GM04504 (cell line): ENCODE results near the gene CALM3.
"Not testable (repeated sequence)": the region's sequence is repeated elsewhere in the genome, so short reads cannot be mapped to it uniquely, and the experiment has no call there.

ENCODE experiments used
- DNase-seq: peaks from one replicate; pipeline ENCODE4 v3.0.0-alpha.2; 2012; ENCODE audit warnings: low read depth

CALM3 gene

GRCh38 chr19:46601318-46602224, at the start of gene CALM3:
Gene CALM3, plus strand, starts transcription at chr19:46601330. Its CDS starts 105 bp downstream, at chr19:46601435.
- no peak for DNase-seq

DNA sequence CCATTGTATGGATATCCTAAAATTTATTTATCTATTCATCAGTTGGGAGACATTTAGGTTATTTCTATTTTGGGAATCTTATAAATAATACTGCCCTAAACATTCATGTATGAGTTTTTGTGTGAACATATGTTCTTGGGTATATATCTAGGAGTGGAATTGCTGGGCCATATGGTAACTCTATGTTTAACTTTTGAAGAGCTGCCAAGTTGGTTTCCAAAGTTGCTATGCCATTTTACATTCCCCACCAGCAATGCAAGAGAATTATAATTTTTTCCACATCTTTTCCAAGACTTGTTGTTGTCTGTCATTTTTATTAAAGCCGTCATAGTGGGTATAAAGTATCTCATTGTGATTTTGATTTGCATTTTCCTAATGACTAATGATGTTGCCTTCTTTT, 48.2 kb upstream of the CALM3 start:
- DNase-seq, result no peak

DNA sequence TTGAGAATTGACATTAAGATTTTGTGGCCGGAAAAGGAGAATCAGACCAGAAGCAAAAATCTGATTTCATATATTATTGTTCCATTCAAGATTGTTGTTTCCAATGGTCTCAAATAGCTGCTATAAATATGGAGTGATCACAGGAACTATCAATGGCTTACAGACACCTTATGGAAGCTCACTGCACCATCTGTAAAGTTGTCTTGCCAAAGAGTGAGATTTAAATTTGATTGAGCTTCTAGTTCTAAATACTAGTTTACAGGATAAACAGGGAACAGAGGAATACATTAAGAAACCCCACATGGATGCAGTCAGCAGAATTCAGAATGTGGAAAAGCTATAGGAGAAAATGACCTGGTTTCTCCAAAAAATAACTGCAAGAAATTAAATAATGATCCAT, 47.0 kb upstream of the CALM3 start:
- no peak for DNase-seq

DNA sequence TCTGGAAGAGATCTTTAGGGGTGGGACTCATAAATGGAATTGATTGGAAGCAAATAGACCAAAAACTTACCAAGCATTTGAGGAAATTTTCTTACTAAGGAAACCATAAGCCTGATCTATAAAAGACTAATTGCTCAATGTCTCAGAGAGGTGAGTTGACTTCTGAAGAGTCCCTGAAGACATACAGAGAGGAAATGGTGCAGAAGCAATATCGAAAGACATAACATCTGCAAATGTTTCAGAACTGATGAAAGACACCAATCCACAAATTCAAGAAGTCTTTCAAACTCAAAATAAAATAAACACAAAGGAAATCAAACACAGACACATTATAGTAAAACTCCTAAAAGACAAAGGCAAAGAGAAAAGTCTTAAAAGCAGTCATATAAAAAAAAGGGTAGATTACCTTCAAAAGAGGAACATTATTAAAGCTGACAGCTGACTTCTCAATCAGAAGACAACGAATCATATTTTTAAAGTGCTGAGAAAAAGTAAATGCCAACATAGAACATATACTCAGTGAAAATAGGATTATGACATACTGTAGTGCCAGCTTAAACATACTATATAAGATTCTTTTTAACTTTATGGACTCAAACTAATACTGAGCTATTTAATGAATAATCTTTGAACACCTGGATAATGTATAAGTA, 45.4 kb upstream of the CALM3 start:
- DNase-seq, result no peak

DNA sequence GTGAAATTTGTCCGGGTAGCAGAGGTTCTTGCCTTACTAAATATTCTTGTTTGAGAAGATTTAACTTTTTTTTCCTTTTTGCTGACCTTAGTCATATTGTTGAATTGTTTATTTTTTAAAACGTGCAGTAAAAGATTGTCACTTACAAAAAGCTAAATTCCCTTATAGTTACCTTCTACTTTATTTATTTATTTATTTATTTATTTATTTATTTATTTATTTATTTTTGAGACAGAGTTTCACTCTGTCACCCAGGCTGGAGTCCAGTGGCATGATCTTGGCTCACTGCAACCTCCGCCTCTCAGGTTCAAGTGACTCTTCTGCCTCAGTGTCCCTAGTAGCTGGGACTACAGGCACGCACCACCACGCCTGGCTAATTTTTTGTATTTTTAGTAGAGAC, 44.7 kb upstream of the CALM3 start:
- DNase-seq, result not testable (repeated sequence)

DNA sequence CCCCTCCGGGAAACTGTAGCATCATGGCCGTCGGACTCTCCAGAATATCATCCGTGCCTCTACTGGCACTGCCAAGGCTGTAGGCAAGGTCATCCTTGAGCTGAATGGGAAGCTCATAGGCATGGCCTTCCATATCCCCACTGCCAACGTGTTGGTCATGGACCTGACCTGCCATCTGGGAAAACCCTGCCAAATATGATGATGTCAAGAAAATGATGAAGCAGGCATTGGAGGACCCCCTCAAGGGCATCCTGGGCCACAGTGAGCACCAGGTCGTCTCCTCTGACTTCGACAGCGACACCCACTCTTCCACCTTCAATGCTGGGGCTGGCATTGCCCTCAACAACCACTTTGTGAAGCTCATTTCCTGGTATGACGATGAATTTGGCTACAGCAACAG, 41.9 kb upstream of the CALM3 start:
- DNase-seq, result no peak

GRCh38 chr19:46559675-46560074, 41.5 kb upstream of the CALM3 start:
- not testable (repeated sequence) for DNase-seq

- no peak for DNase-seq
Observed at GRCh38 chr19:46564701-46565100, 36.4 kb upstream of the CALM3 start.

DNA sequence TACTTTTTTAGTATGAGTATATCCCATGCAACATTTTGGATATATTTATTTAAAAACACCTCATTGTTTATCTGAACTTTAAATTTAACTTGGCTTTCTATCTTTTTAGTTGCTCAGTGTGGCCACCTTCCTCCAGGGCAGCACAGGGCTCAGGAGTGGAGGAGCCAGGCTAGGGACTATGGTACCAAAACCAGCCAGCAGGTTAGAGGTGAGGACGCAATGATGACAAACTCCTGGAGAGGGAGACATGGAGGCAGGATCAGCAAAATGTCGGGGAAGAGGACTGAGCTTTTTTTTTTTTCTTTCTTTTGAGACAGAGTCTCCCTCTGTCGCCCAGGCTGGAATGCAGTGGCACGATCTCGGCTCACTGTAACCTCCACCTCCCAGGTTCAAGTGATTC, 29.6 kb upstream of the CALM3 start:
- no peak for DNase-seq

DNA sequence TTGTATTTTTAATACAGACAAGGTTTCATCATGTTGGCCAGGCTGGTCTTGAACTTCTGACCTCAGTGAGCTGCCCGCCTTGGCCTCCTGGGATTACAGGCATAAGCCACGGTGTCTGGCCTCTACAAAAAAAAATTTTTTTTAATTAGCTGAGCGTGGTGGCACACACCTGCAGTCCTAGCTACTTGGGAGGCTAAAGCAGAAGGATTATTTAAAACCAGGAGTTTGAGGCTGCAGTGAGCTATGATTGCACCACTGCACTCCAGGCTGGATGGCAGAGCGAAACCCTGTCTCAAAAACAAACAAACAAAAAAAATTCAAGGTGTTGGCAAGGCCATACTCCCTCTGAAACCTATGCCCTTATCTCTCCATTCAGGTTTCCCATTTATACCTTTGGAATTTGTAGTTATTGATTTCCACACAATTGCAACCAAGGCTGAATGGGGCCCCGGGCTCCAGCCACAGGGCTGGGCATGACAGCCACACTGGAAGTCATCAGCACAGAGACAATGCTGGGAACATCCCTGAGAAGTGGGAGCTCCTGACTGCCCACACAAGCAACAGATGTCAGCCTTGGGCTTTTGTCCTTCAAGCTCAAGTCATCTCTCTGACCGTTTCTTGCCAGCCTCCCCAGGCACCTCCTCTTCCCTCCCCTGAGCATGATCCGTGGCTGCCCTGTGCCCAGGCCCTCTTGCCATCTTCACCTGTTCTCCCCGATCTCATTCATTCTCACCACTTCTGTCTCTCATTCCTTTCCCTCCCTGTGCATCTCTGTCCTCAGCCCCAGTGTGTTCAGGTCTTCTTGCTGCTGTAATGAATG, 27.2 kb upstream of the CALM3 start:
- no peak for DNase-seq

DNA sequence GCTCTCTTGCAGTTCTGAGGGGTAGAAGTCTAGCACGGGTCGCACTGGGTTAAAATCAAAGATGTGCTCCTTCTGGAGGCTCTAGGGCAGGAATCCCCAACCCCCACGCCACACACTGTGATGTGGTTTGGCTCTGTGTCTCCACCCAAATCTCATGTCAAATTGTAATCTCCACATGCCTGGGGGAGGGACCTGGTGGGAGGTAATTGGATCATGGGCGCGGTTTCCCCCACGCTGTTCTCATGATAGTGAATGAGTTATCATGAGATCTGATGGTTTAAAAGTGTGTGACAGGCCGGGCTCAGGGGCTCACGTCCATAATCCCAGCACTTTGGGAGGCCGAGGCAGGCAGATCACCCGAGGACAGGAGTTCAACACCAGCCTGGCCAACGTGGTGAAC, 26.6 kb upstream of the CALM3 start:
- DNase-seq, result no peak

DNA sequence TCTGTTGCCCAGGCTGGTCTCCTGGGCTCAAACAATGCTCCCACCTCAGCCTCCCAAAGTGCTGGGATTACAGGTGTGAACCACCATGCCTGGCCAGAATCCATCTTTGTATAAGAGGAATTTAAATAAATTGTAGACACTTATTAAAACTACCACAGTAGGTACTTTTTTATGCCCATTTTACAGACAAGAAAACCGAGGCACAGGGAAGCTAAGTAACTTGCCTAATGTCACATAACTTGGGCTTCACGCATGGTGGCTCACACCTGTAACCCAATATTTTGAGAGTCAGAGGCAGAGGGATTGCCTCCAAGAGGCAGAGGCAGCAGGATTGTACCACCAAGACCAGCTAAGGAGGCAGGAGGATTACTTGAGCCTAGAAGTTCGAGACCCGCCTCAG, 22.7 kb upstream of the CALM3 start:
- DNase-seq, result no peak

DNA sequence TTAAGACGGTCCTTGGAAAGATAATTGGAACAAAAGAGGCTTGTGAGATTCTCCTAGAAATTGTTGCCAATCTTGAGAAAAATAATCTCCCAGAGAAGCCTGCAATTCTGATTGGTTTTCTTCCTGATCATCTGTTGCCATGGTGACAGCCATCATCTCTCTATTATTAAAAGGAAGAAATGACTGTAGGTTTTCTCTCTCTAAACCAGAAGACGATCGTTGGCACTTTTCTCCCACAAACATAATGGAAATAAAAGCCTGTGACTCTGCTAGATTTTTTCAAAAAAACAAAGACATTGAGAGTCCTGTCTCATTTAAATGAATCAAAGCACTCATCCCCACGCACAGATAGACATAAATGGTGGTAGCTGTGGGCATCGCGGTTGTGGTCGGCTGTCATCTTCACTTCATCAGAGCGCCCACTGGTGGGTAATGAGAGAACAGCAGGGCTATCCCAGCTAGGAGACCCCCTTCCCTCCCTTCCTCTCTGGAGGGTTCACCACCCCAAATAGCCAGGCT, 21.7 kb upstream of the CALM3 start:
- DNase-seq, result no peak

DNA sequence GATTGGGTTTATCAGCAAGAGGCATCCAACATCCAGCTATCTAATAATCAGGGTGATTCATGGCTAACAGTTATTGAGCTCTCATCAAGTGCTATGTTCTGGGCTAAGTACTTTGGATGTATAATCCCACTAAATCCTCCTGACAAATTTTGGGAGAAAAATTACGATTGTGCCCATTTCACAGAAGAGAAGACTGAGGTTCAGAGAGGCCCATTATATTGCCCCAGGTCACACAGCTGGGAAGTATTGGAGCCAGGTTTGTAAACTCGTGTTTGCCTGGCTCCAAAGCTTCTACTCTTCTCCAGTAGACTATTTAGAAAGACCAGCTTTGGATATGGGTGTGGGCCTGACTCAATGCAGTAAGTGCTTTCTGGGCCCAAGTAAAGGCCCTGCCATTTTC, 20.9 kb upstream of the CALM3 start:
- DNase-seq, result no peak

- DNase-seq, result no peak
Observed at GRCh38 chr19:46585539-46585938, 15.6 kb upstream of the CALM3 start.

GRCh38 chr19:46586294-46586693, 14.8 kb upstream of the CALM3 start:
- DNase-seq, result no peak

- DNase-seq, result no peak
Observed at GRCh38 chr19:46587861-46588260, 13.3 kb upstream of the CALM3 start.

DNA sequence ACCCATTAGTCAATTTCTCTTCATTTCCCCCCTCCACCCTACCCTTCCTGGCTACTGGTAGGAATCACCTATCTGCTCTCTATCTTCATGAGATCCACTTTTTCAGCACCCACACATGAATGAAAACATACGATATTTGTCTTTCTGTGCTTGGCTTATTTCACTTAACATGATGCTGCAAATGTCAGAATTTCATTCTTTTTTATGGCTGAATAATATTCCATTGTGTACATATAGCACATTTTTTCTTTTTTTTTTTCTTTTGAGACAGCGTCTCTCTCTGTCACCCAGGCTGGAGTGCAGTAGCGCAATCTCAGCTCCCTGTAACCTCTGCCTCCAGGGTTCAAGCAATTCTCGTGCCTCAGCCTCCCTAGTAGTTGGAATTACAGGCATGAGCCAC, 9.9 kb upstream of the CALM3 start:
- DNase-seq, result no peak

DNA sequence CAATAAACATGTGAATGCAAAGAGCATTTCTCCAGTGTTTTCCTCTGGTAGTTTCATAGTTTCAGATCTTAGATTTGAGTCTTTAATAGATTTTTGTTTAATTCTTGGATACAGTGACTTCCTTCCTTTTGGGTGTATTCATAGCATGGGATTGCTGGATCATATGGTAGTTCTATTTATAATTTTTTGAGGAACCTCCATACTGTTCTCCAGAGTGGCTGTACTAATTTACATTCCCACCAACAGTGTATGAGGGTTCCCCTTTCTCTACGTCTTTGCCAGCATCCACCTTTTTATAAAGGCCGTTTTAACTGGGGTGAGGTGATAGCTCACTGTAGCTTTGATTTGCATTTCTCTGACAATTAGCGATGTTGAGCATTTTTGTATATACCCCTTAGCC, 9.3 kb upstream of the CALM3 start:
- DNase-seq, result no peak

- DNase-seq, result no peak
Observed at GRCh38 chr19:46596008-46596407, 5.1 kb upstream of the CALM3 start.

DNA sequence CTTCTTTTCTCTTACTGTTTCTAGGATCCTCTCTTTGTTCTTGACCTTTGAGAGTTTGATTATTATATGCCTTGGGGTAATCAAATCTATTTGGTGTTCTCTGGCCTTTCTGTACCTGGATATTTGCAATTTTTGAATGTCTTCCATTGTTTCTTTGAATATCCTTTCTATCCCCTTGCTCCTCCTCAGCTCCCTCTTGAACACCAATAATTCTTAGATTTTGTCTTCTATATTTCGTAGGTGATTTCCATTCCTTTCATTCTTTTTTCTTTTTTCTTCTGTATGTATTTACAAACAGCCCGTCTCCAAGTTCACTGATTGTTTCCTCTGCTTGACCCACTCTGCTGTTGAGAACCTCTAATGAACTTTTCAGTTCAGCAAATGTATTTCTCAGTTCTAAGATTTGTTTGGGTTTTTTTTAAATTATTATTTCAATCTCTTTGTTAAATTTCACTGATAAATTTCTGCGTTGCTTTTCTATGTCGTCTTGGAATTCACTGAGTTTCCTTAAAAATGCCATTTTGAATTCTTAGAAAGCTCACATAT, 2.7 kb upstream of the CALM3 start:
- DNase-seq, result no peak

GRCh38 chr19:46599716-46600373, 1.3 kb upstream of the CALM3 start:
- no peak for DNase-seq
